ENCODE measurements around the gene MRC2. TPM values are rescaled to one million over a fixed set of nuclear protein-coding genes. Genes with fewer than 3 reads are reported as not detected.
A peak's percentile ranks its signal among the peaks of the same experiment; 100 is the strongest.

Gene MRC2
- polyA plus RNA-seq, 1 of the 3 experiments (the other 2 are of a cell fraction), result 213 TPM

DNA sequence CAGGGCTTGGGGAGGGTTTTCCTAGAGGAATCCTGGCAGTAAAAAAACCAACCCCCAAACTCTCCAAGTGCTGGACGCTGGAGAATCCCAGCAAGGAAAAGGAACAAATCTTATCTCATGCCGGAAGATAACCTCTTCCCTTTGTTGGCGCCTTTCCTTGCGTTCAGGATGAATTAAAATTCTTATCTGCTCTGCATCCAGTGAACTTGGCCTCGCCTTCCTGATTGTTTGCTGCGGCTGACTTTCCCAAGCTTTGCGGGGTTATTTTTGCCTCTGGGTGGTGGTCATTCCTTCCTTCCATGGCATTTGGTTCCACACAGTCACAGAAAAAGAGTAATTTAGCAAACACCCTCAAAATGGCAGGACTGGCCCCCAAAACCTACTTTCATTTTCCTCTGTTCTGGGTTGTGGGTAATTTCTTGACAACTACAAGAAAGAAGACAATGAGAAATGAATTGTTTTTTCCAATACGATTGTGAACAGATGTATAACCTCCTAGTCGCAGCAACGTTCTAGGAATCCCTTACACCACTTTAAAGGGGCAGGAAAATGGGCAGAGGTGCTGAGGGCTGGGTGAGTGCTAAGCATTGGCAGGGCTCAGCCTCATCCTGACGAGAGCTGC, 77.8 kb downstream of the MRC2 start (continued):
- TF ChIP-seq, protein P1, sequence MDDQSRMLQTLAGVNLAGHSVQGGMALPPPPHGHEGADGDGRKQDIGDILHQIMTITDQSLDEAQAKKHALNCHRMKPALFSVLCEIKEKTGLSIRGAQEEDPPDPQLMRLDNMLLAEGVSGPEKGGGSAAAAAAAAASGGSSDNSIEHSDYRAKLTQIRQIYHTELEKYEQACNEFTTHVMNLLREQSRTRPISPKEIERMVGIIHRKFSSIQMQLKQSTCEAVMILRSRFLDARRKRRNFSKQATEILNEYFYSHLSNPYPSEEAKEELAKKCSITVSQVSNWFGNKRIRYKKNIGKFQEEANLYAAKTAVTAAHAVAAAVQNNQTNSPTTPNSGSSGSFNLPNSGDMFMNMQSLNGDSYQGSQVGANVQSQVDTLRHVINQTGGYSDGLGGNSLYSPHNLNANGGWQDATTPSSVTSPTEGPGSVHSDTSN (IDR thresholded peaks at IDR 0.05), result 0 out of 2 replicates have a peak, but pooled peaks have one; percentile 7
- TF ChIP-seq TEAD4 (IDR thresholded peaks at IDR 0.05; ENCODE audit: borderline replicate concordance, insufficient read depth), result no peak
- TF ChIP-seq NFIC (IDR thresholded peaks at IDR 0.05; ENCODE audit: borderline replicate concordance), result no peak
- TF ChIP-seq RCOR1 (IDR thresholded peaks at IDR 0.05; ENCODE audit: low read length), result no peak
- no peak for TF ChIP-seq NRF1 (IDR thresholded peaks at IDR 0.05; ENCODE audit: low read depth, low read length)
- TF ChIP-seq, protein P2, sequence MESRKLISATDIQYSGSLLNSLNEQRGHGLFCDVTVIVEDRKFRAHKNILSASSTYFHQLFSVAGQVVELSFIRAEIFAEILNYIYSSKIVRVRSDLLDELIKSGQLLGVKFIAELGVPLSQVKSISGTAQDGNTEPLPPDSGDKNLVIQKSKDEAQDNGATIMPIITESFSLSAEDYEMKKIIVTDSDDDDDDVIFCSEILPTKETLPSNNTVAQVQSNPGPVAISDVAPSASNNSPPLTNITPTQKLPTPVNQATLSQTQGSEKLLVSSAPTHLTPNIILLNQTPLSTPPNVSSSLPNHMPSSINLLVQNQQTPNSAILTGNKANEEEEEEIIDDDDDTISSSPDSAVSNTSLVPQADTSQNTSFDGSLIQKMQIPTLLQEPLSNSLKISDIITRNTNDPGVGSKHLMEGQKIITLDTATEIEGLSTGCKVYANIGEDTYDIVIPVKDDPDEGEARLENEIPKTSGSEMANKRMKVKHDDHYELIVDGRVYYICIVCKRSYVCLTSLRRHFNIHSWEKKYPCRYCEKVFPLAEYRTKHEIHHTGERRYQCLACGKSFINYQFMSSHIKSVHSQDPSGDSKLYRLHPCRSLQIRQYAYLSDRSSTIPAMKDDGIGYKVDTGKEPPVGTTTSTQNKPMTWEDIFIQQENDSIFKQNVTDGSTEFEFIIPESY (IDR thresholded peaks at IDR 0.05; ENCODE audit: borderline replicate concordance, low read depth), result no peak
- TF ChIP-seq MXI1 (IDR thresholded peaks at IDR 0.05; ENCODE audit: low read depth, low read length), result no peak
- peak; percentile 15; the same call in 1 of the 2 replicates for TF ChIP-seq RAD21 (IDR thresholded peaks at IDR 0.05; ENCODE audit: low read length)
- no peak for TF ChIP-seq POLR2AphosphoS5 (IDR thresholded peaks at IDR 0.05; ENCODE audit: low read depth, low read length)

DNA sequence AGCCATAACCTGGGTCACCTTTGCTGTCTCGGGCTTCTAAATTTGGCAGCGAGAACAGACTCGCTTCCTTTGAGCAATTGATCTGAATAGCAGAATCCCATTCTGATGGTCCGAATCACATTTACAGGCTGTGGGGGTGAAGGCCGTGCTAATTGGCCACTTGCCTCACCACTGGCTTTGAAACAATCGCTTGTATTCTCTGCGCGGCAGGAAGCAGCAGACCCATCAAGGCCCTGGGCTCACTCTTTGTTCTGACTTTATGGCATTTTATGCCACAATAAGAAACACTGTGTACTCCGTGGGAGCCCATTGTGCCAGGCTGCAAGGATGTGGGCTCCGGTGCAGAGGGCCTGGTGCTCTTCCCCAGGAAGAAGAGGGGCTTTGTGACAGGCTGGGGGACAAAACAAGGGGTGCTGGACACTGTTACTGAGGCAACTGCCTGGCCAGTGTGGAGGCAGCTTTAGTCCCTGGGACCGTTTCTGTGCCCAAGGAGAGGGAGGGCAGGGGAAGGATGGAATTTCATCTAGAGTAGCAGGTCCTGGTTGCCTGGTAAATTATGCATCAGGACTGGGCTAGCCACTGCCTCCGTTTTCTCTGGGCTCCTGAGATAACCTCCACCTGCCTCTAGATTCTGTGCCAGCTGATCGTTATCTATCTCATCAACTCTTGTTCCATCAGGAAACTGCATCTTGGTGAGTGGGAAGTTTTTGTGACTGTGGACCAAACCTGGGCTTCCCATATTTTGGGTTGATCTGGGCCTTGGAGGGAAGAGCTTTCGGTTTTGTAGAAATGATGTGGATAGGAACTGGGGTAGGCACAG, 78.5 kb downstream of the MRC2 start:
- Histone ChIP-seq H3K27ac (ENCODE audit: low read depth in 2 of 2, low read length in 1 of 2) (peak overlapping the region in 1 of 2 experiments; percentile 69; a peak in 1 of 4 replicates), H2AFZ (ENCODE audit: low read depth) (no peak overlapping the region), H3K79me2 (ENCODE audit: insufficient read depth) (peaks cover 10% of the 10 kb centered on the region; the same call in 1 of the 2 replicates), H3K27me3 (ENCODE audit: insufficient read depth) (no peaks in the 10 kb centered on the region), H3K4me1 (ENCODE audit: control insufficient read depth in 1 of 2, insufficient read depth in 2 of 2, low read depth in 1 of 2, low read length in 1 of 2) (peaks cover 15 to 29% of the 10 kb centered on the region in 2 experiments; a peak in 3 of 4 replicates), H3K4me2 (peak overlapping the region; percentile 93), H3K9me3 (peaks cover 5% of the 10 kb centered on the region), H3K9me2 (no peaks in the 10 kb centered on the region), H3K4me3 (ENCODE audit: low read depth in 2 of 2, low read length in 1 of 2) (peak overlapping the region; percentile 67 to 73), H4K20me1 (ENCODE audit: insufficient read depth) (no peaks in the 10 kb centered on the region), H3K36me3 (replicated peaks in 1 of 2; ENCODE audit: control insufficient read depth in 1 of 2, insufficient read depth in 2 of 2, low read length in 1 of 2) (no peaks in the 10 kb centered on the region), H3K9ac (peak overlapping the region; percentile 95; the same call in 1 of the 2 replicates), H3F3A (replicated peaks; ENCODE audit: insufficient read depth) (peaks cover 11% of the 10 kb centered on the region)
- ChIA-PET CTCF (interaction anchor here (0.7 to 6.3 kb wide), 11 partner anchors 9 to 700 kb away, joined by 3 to 61 read pairs (median 4); partner anchors contain the start of gene TANC2), POLR2A (interaction anchor here (0.7 kb wide), 1 partner anchor 260 kb away, joined by 3 read pairs; the partner anchor contains the start of gene TANC2)
- TF ChIP-seq NFIC (IDR thresholded peaks at IDR 0.05; ENCODE audit: borderline replicate concordance) (peak; percentile 15; the same call in 1 of the 2 replicates), GATA2 (CRISPR knock-in tag; IDR thresholded peaks at IDR 0.05) (peak; percentile 33; the same call in 1 of the 2 replicates), EZH2phosphoT487 (IDR thresholded peaks at IDR 0.05; ENCODE audit: borderline replicate concordance, low read depth) (no peak)
- 87% methylated on average over 14 of the region's 14 CpGs for WGBS (ENCODE audit: low lambda C conversion rate)
- DNase-seq, result no peak

Data from SK-N-SH (cell line).